ENCODE data around the gene HIVEP3.

Gene HIVEP3

GRCh38 chr1:41471658-41472057 is 447.1 kb downstream of the HIVEP3 start:
- Mint-ChIP-seq H3K9me3 (no peaks in the 10 kb centered on the region), H3K36me3 (ENCODE audit: low read depth) (no peaks in the 10 kb centered on the region), H3K4me3 (no peak overlapping the region), H3K27me3 (ENCODE audit: low read depth) (peaks cover 3% of the 10 kb centered on the region), H3K4me1 (peaks cover 32% of the 10 kb centered on the region), H3K27ac (no peak overlapping the region)
- TF ChIP-seq CTCF (IDR thresholded peaks at IDR 0.05; ENCODE audit: unreplicated experiment in 3 of 3): no peak

DNA sequence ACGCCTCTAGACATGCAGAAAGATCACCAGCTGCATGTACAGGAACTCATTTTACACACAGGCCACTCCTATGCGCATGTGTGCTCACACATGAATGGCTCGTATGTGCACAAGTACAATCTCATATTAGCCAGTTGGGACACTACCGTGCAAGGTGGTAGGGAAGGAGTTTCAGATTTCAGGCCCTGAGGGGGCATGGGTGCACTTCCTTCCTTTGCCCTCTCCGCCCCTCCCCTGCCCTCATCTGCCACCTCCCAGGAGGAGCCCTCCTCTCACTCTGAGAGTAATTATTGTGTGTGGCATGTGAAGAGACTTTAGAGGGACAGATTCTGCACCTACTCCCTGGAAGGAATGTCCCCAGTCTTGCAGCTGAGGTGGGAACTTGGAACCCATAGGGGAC is 449.0 kb downstream of the HIVEP3 start:
- H3K36me3 Mint-ChIP-seq (ENCODE audit: low read depth): no peaks in the 10 kb centered on the region
- H3K4me3 Mint-ChIP-seq: no peak overlapping the region
- H3K27ac Mint-ChIP-seq: no peak overlapping the region
- peaks cover 3% of the 10 kb centered on the region for H3K27me3 Mint-ChIP-seq (ENCODE audit: low read depth)
- H3K9me3 Mint-ChIP-seq: no peaks in the 10 kb centered on the region
- no peak for TF ChIP-seq CTCF (IDR thresholded peaks at IDR 0.05; ENCODE audit: unreplicated experiment in 3 of 3)
- H3K4me1 Mint-ChIP-seq: peaks cover 15% of the 10 kb centered on the region

DNA sequence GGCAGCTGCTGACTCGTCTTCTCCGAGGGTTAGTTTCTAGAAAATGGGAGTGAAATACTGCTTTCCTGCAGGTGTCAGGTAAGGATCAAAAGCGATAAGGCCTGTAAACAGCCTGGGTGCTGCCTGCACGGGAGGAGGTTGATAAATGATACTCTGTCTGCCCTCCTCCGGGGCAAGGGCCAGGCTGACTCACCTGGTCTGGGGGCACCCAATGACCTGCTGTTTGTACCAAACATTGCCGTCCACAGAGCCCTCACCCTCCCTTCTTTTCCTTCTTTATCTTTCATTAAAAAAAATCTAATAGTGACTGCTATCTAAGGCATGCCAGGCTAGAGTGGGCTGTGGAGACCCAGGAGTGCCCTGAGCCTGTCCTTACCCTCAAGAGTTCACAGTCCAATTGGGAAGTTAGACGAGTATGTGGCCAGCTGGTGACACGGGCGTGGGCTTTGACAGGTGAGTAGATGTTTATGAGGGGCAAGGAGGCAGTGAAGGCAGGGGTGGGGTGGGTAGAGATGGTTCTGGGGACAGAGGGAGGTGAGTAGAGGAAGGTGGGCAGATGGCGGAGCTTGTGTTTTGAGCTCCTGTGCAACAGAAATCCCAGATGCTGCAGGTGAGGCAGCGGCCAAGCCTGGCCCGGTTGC is 450.5 kb downstream of the HIVEP3 start:
- no peak for TF ChIP-seq CTCF (IDR thresholded peaks at IDR 0.05; ENCODE audit: unreplicated experiment in 3 of 3)

GRCh38 chr1:41467673-41468072 is 451.0 kb downstream of the HIVEP3 start:
- Mint-ChIP-seq H3K27ac (no peak overlapping the region), H3K4me3 (no peak overlapping the region), H3K36me3 (ENCODE audit: low read depth) (no peaks in the 10 kb centered on the region), H3K27me3 (ENCODE audit: low read depth) (peaks cover 7% of the 10 kb centered on the region), H3K9me3 (no peaks in the 10 kb centered on the region), H3K4me1 (peaks cover 3% of the 10 kb centered on the region)
- TF ChIP-seq CTCF (IDR thresholded peaks at IDR 0.05; ENCODE audit: unreplicated experiment in 3 of 3): no peak

More for the DNA sequence above, 450.5 kb downstream of the HIVEP3 start:
- Mint-ChIP-seq H3K4me1 (peaks cover 9% of the 10 kb centered on the region), H3K27me3 (ENCODE audit: low read depth) (peaks cover 7% of the 10 kb centered on the region), H3K4me3 (no peak overlapping the region), H3K9me3 (no peaks in the 10 kb centered on the region), H3K27ac (no peak overlapping the region), H3K36me3 (ENCODE audit: low read depth) (no peaks in the 10 kb centered on the region)

GRCh38 chr1:41466146-41466545 is 452.6 kb downstream of the HIVEP3 start:
- no peak overlapping the region for H3K27ac Mint-ChIP-seq
- H3K4me1 Mint-ChIP-seq: peaks cover 11% of the 10 kb centered on the region
- TF ChIP-seq CTCF (IDR thresholded peaks at IDR 0.05; ENCODE audit: unreplicated experiment in 3 of 3): no peak

GRCh38 chr1:41465741-41466140 is 453.0 kb downstream of the HIVEP3 start:
- TF ChIP-seq CTCF (IDR thresholded peaks at IDR 0.05; ENCODE audit: unreplicated experiment in 3 of 3): no peak
- Mint-ChIP-seq H3K4me1 (peaks cover 11% of the 10 kb centered on the region), H3K27ac (no peak overlapping the region), H3K9me3 (no peaks in the 10 kb centered on the region), H3K36me3 (ENCODE audit: low read depth) (no peaks in the 10 kb centered on the region), H3K4me3 (no peak overlapping the region), H3K27me3 (ENCODE audit: low read depth) (peaks cover 7% of the 10 kb centered on the region)

More at GRCh38 chr1:41466146-41466545, 452.6 kb downstream of the HIVEP3 start:
- Mint-ChIP-seq H3K27me3 (ENCODE audit: low read depth) (peaks cover 7% of the 10 kb centered on the region), H3K36me3 (ENCODE audit: low read depth) (no peaks in the 10 kb centered on the region), H3K9me3 (no peaks in the 10 kb centered on the region), H3K4me3 (no peak overlapping the region)

All from nephron (organoid).